Omental fat pad (tissue), 4 donors: ENCODE measurements around the gene PHACTR3. TPM values are rescaled to one million over a fixed set of nuclear protein-coding genes. Genes with fewer than 3 reads are reported as not detected.

ENCODE experiments used
- ATAC-seq: fragments of 150-250 bp; one replicate; pipeline ENCODE4 v1.9.1; 2016; ENCODE audit warnings: mild to moderate bottlenecking, moderate library complexity; ENCODE audit not compliant: low FRiP score
- DNase-seq: peaks from one replicate; pipeline ENCODE4 v3.0.0-alpha.2; 2019; ENCODE audit warnings: low spot score
- CTCF ChIP-seq, 3 donors: fragments of 450-650 bp; IDR thresholded peaks; one replicate each; pipeline ENCODE4 v1.5.1; 2016 to 2017; ENCODE audit warnings: antibody characterized with exemption in 3 of 3, mild to moderate bottlenecking in 3 of 3, moderate library complexity in 2 of 3
- total RNA-seq, 4 donors: library from RNA; depleted of rRNA; stranded (reverse); fragments of >200 nt; gene quantifications; one replicate each; pipeline ENCODE4 v1.1.0, GENCODE V29; 2016

PHACTR3 gene
- total RNA-seq, 4 donors from 2014 or later: 0.19 to 10.6 (median 1.4) TPM; not detected in 1

- no peak for DNase-seq
- TF ChIP-seq CTCF (IDR thresholded peaks at IDR 0.05): no peak
- ATAC-seq: no peak
Measured at GRCh38 chr20:59671661-59672471, 67.5 kb downstream of the PHACTR3 start.

GRCh38 chr20:59672576-59672975, 68.2 kb downstream of the PHACTR3 start:
- DNase-seq (no peak), ATAC-seq (no peak)
- TF ChIP-seq CTCF (IDR thresholded peaks at IDR 0.05): no peak

- no peak for ATAC-seq
- no peak for DNase-seq
Measured at GRCh38 chr20:59673288-59673997, 69.1 kb downstream of the PHACTR3 start.

GRCh38 chr20:59673998-59674445, 69.7 kb downstream of the PHACTR3 start:
- TF ChIP-seq CTCF (IDR thresholded peaks at IDR 0.05): no peak
- ATAC-seq: no peak
- DNase-seq: no peak

More at GRCh38 chr20:59673288-59673997, 69.1 kb downstream of the PHACTR3 start:
- no peak for TF ChIP-seq CTCF (IDR thresholded peaks at IDR 0.05)

- DNase-seq (no peak), ATAC-seq (no peak)
- TF ChIP-seq CTCF (IDR thresholded peaks at IDR 0.05): no peak
Measured at GRCh38 chr20:59676126-59676850, 71.9 kb downstream of the PHACTR3 start.

GRCh38 chr20:59676851-59677182, 72.5 kb downstream of the PHACTR3 start:
- no peak for DNase-seq
- TF ChIP-seq CTCF (IDR thresholded peaks at IDR 0.05): no peak
- ATAC-seq: no peak
